Right lobe of liver (tissue), 4 donors: Measurements from ENCODE around the gene AMMECR1.

Experiments used
- CTCF ChIP-seq, 4 donors: fragments of 200-600 bp in 3 of 4; fragments of 450-650 bp in 1 of 4; IDR thresholded peaks; one replicate each; pipeline versions ENCODE4 v1.5.1 to v1.8.0; 2016 to 2022; ENCODE audit warnings: antibody characterized with exemption in 4 of 4, mild to moderate bottlenecking in 2 of 4
- POLR2A ChIP-seq: fragments of 450-650 bp; IDR thresholded peaks from one replicate; pipeline ENCODE4 v1.6.1; 2017; ENCODE audit warnings: antibody characterized with exemption, mild to moderate bottlenecking
- donor health status: DM: no; HTN: no; CAD: no.
- donor health status: DM: no; HTN: no; CAD: no.
- donor health status: DM: no; HTN: yes; CAD: no.

DNA sequence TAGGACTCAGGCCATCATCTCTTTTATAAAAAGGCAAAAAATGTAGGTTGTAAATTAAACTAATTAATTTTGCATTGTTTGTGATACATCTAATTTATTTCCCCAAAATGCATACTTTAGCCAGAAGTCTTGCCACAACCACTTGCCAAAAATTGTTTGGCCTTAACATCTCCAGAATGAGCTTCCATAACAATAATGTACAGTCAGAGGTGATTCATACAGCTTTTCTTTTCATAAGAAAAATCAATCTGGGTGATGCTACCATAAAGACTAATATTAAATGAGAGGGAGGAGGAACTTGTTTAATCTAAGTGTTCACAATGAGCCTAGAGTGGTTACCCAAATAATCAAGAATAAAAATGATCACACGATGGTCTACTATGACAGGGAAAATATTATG, 59.3 kb downstream of the AMMECR1 start:
- TF ChIP-seq CTCF (IDR thresholded peaks at IDR 0.05) (no peak), POLR2A (no peak)
